Liver (tissue), 9 donors: Measurements from ENCODE around the gene CHN2. TPM values are rescaled to one million over a fixed set of nuclear protein-coding genes. Genes with fewer than 3 reads are reported as not detected.

Experiments
- DNase-seq: peaks from one replicate; pipeline ENCODE4 v3.0.0-alpha.2; 2017; ENCODE audit warnings: low spot score
- H3K27ac ChIP-seq, 2 donors: one replicate each; pipeline ENCODE4 v1.7.0; 2013; ENCODE audit warnings: inconsistent platforms in 2 of 2, low read length in 2 of 2, control low read depth in 1 of 2, low read depth in 1 of 2, mild to moderate bottlenecking in 1 of 2
- H3K27me3 ChIP-seq, 4 donors: one replicate each; pipeline versions ENCODE4 v1.6.1 to v1.7.0; 2013; ENCODE audit warnings: low read length in 3 of 4, inconsistent platforms in 1 of 4, mild to moderate bottlenecking in 1 of 4, moderate library complexity in 1 of 4; ENCODE audit not compliant: control insufficient read depth in 4 of 4, insufficient read depth in 4 of 4
- H3K36me3 ChIP-seq, 4 donors: one replicate each; pipeline versions ENCODE4 v1.6.1 to v1.7.0; 2013; ENCODE audit warnings: low read length in 3 of 4, mild to moderate bottlenecking in 3 of 4, low read depth in 1 of 4, moderate library complexity in 1 of 4; ENCODE audit not compliant: control insufficient read depth in 4 of 4, insufficient read depth in 3 of 4
- H3K4me1 ChIP-seq, 4 donors: one replicate each; pipeline versions ENCODE4 v1.6.1 to v1.7.0; 2013; ENCODE audit warnings: low read length in 3 of 4, mild to moderate bottlenecking in 3 of 4, moderate library complexity in 1 of 4; ENCODE audit not compliant: control insufficient read depth in 4 of 4, insufficient read depth in 4 of 4
- H3K4me3 ChIP-seq, 3 donors: one replicate each; pipeline versions ENCODE4 v1.6.1 to v1.7.0; 2013; ENCODE audit warnings: low read length in 3 of 3, control low read depth in 1 of 3, low read depth in 1 of 3, mild to moderate bottlenecking in 1 of 3
- H3K9ac ChIP-seq, 2 donors: one replicate each; pipeline ENCODE4 v1.7.0; 2013; ENCODE audit warnings: low read length in 2 of 2, mild to moderate bottlenecking in 2 of 2, moderate library complexity in 2 of 2, control low read depth in 1 of 2, low read depth in 1 of 2
- H3K9me3 ChIP-seq, 4 donors: one replicate each; pipeline versions ENCODE4 v1.6.1 to v1.7.0; 2013; ENCODE audit warnings: low read length in 3 of 4; ENCODE audit not compliant: control insufficient read depth in 4 of 4
- EGR1 ChIP-seq, 2 donors: IDR thresholded peaks; 2 replicates each; pipeline ENCODE4 v1.6.1; 2016 to 2018; ENCODE audit warnings: antibody characterized with exemption in 2 of 2, low read depth in 2 of 2
- FOXA1 ChIP-seq: IDR thresholded peaks from 2 replicates; pipeline ENCODE4 v1.6.1; 2016; ENCODE audit warnings: antibody characterized with exemption
- GABPA ChIP-seq, 2 donors: IDR thresholded peaks in 1 of 2; conservative IDR thresholded peaks in 1 of 2; 2 replicates each; pipeline ENCODE4 v1.6.1; 2016; ENCODE audit warnings: antibody characterized with exemption in 2 of 2, mild to moderate bottlenecking in 1 of 2, moderate library complexity in 1 of 2
- HNF4A ChIP-seq, 2 donors: conservative IDR thresholded peaks; 2 replicates each; pipeline ENCODE4 v1.6.1; 2016; ENCODE audit warnings: antibody characterized with exemption in 2 of 2, mild to moderate bottlenecking in 2 of 2
- HNF4G ChIP-seq: IDR thresholded peaks from 2 replicates; pipeline ENCODE4 v1.6.1; 2016; ENCODE audit warnings: antibody characterized with exemption
- JUND ChIP-seq, 2 donors: IDR thresholded peaks; 2 replicates each; pipeline ENCODE4 v1.6.1; 2016; ENCODE audit warnings: antibody characterized with exemption in 2 of 2
- NR2F2 ChIP-seq: IDR thresholded peaks from 2 replicates; pipeline ENCODE4 v1.6.1; 2016; ENCODE audit warnings: antibody characterized with exemption
- RAD21 ChIP-seq, 2 donors: IDR thresholded peaks; 2 replicates each; pipeline ENCODE4 v1.6.1; 2016; ENCODE audit warnings: antibody characterized with exemption in 2 of 2, mild to moderate bottlenecking in 2 of 2
- RXRA ChIP-seq, 2 donors: IDR thresholded peaks; 2 replicates each; pipeline ENCODE4 v1.6.1; 2017 to 2018; ENCODE audit warnings: antibody characterized with exemption in 2 of 2, mild to moderate bottlenecking in 1 of 2
- SP1 ChIP-seq: IDR thresholded peaks from 2 replicates; pipeline ENCODE4 v1.6.1; 2018; ENCODE audit warnings: antibody characterized with exemption, mild to moderate bottlenecking
- YY1 ChIP-seq: IDR thresholded peaks from 2 replicates; pipeline ENCODE4 v1.6.1; 2016; ENCODE audit warnings: antibody characterized with exemption, mild to moderate bottlenecking
- WGBS: extraction: QIAGEN DNeasy Blood & Tissue Kit; methylation state at CpG from one replicate; pipeline ENCODE4 v1.1.7; 2013; 5-methylcytosine and 5-hydroxymethylcytosine counted together
- polyA plus RNA-seq, 2 donors: library from polyadenylated mRNA; stranded (reverse) in 1 of 2; unstranded in 1 of 2; fragments of 200-250 nt in 1 of 2; fragments of >200 nt in 1 of 2; fragmentation: Nextera tagmentation in 1 of 2; extraction: Ambion mirVana in 1 of 2; gene quantifications; one replicate each; pipeline versions ENCODE4 v1.2.1 to v1.2.3, GENCODE V29; 2013 to 2015
- total RNA-seq, 2 donors: library from RNA; depleted of rRNA; stranded (reverse); fragments of >200 nt; gene quantifications; one replicate each; pipeline ENCODE4 v1.2.3, GENCODE V29; 2014
- TF ChIP-seq, protein P1 (sequence below): IDR thresholded peaks from 2 replicates; pipeline ENCODE4 v1.6.1; 2016; ENCODE audit warnings: antibody characterized with exemption, mild to moderate bottlenecking
- TF ChIP-seq, protein P2 (sequence below): IDR thresholded peaks from 2 replicates; pipeline ENCODE4 v1.6.1; 2016; ENCODE audit warnings: antibody characterized with exemption
- TF ChIP-seq, protein P3 (sequence below): IDR thresholded peaks from 2 replicates; pipeline ENCODE4 v1.6.1; 2016; ENCODE audit warnings: antibody characterized with exemption
- TF ChIP-seq, protein P4 (sequence below): IDR thresholded peaks from 2 replicates; pipeline ENCODE4 v1.6.1; 2016; ENCODE audit warnings: antibody characterized with exemption
- donor health status: healthy.
- donor health status: healthy.
- donor health status: healthy.
- donor health status: healthy.
- donor health status: healthy.

CHN2 gene
- total and polyA plus RNA-seq, 4 donors = 8.3 to 25.4 (median 17.8) TPM

DNA sequence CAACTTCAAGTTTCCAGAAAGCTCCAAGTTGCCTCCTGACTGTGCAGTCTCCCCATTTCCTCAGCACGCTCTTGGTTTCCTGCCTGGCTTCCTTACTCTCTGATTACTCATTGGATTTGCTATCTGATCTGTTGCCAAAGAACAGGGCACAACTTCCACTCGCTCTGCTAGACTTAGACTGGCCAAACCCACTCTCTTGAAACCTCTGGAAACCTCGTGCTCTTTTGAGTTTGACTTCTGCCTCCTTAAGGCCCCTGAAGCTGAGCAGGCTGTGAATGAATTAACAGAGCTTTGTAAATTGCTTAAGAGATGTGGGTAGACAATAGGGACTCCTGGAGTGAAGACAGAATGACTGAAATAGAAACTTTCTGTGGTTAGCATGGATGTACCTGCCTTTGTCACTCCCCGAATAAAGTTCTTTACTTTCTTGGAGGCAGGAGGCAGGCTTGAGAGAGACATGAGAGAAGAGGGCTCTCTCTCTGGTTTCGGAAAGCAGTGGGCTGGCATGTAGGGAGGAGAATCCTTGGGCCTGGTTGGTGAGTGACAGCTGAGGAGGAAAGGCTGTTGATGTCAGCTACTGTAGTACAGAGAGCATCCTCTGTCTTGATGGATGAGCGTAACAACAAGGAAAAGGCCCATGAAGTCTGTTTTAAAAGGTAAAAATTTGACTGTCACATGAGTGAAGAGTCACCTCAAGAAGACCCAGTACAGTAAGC lies 70.8 kb downstream of the CHN2 start (continued):
- TF ChIP-seq, protein P1, sequence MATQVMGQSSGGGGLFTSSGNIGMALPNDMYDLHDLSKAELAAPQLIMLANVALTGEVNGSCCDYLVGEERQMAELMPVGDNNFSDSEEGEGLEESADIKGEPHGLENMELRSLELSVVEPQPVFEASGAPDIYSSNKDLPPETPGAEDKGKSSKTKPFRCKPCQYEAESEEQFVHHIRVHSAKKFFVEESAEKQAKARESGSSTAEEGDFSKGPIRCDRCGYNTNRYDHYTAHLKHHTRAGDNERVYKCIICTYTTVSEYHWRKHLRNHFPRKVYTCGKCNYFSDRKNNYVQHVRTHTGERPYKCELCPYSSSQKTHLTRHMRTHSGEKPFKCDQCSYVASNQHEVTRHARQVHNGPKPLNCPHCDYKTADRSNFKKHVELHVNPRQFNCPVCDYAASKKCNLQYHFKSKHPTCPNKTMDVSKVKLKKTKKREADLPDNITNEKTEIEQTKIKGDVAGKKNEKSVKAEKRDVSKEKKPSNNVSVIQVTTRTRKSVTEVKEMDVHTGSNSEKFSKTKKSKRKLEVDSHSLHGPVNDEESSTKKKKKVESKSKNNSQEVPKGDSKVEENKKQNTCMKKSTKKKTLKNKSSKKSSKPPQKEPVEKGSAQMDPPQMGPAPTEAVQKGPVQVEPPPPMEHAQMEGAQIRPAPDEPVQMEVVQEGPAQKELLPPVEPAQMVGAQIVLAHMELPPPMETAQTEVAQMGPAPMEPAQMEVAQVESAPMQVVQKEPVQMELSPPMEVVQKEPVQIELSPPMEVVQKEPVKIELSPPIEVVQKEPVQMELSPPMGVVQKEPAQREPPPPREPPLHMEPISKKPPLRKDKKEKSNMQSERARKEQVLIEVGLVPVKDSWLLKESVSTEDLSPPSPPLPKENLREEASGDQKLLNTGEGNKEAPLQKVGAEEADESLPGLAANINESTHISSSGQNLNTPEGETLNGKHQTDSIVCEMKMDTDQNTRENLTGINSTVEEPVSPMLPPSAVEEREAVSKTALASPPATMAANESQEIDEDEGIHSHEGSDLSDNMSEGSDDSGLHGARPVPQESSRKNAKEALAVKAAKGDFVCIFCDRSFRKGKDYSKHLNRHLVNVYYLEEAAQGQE = no peak
- TF ChIP-seq NR2F2 (peak; percentile 22), YY1 (no peak)

DNA sequence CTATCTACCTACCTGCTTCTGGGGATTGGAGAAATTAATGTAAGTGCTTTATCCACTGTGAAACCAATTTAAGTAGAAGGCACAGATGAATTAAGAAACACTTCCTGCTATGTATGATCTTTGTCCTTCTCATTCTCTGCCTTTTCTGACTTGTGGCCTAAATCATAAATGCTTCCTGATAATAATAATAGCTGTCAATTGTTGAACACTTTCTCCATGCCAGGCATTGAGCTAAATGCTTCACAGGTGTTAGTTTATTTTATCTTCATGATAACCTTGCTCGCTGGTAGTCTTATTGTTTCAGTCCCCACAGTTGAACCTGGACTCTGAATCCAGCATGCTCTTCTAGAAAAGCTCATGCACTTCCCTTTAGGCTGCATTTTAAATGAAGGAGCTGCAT lies 75.4 kb downstream of the CHN2 start:
- Histone ChIP-seq H3K27me3 (no peaks in the 10 kb centered on the region), H3K9ac (no peak overlapping the region), H3K4me3 (no peak overlapping the region), H3K4me1 (peaks cover 10 to 50% (median 36%) of the 10 kb centered on the region in 4 donors), H3K36me3 (no peaks in the 10 kb centered on the region), H3K9me3 (no peaks in the 10 kb centered on the region), H3K27ac (peak overlapping the region in 1 of 2 donors; percentile 3)
- 64% methylated on average over 1 of the region's 1 CpG for WGBS
- no peak for DNase-seq
- TF ChIP-seq, protein P2, sequence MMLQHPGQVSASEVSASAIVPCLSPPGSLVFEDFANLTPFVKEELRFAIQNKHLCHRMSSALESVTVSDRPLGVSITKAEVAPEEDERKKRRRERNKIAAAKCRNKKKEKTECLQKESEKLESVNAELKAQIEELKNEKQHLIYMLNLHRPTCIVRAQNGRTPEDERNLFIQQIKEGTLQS = no peak
- TF ChIP-seq, protein P3, sequence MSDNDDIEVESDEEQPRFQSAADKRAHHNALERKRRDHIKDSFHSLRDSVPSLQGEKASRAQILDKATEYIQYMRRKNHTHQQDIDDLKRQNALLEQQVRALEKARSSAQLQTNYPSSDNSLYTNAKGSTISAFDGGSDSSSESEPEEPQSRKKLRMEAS = no peak
- no peak for TF ChIP-seq HNF4A (conservative IDR thresholded peaks at IDR 0.05)
- no peak for TF ChIP-seq SP1
- no peak for TF ChIP-seq GABPA (IDR thresholded peaks at IDR 0.05 in 1 of 2, conservative IDR thresholded peaks at IDR 0.05 in 1 of 2)
- TF ChIP-seq HNF4G = no peak
- TF ChIP-seq EGR1 (IDR thresholded peaks at IDR 0.05; ENCODE audit: low read depth in 2 of 2) = no peak
- no peak for TF ChIP-seq YY1

DNA sequence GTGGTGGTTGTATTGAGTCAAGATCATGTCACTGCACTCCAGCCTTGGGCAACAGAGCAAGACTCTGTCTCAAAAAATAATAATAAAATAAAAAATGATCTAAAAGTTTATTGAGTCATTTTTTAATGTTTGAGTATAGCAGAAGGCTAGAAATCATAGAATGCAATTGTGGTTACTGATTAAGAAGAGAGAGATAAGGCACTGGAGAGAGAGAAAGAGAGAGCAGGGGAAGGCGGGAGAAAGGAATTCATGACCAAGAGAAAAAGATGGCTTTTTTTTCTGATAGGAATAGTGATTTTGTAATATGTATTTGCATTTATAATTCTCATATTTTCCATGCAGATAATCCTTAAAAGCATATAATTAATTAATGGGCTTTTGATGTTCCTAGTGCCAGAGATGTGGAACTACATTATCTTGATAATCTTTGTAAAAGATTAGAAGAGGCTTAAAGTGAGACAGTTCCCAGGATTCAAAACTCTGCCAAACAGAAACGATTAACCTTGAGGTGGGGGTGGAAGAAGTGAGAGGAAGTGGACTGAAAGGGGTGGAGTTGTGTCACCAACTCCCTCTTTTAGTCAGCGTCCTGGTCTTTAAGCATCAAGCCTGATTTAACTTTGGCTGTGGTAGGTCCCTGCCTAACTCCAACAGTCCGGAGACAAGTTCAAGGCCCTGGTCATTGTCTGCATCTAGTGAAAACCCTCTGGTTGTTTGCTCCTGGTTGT lies 76.2 kb downstream of the CHN2 start:
- Histone ChIP-seq H3K36me3 (no peaks in the 10 kb centered on the region), H3K27ac (peak overlapping the region; percentile 56 to 68), H3K4me1 (peaks cover 6 to 47% (median 39%) of the 10 kb centered on the region in 4 donors), H3K4me3 (peak overlapping the region in 1 of 3 donors; percentile 5), H3K9me3 (no peaks in the 10 kb centered on the region), H3K9ac (no peak overlapping the region), H3K27me3 (no peaks in the 10 kb centered on the region)
- WGBS = 13% methylated on average over 4 of the region's 4 CpGs
- DNase-seq = no peak
- TF ChIP-seq FOXA1 (peak; percentile 51), JUND (IDR thresholded peaks at IDR 0.05) (peak in 1 of 2 donors; percentile 24), HNF4A (conservative IDR thresholded peaks at IDR 0.05) (peak; percentile 77 to 80), RXRA (IDR thresholded peaks at IDR 0.05) (peak; percentile 67 to 80), GABPA (IDR thresholded peaks at IDR 0.05 in 1 of 2, conservative IDR thresholded peaks at IDR 0.05 in 1 of 2) (no peak), RAD21 (IDR thresholded peaks at IDR 0.05) (peak in 1 of 2 donors; percentile 50), YY1 (peak; percentile 56), SP1 (peak; percentile 55)
- TF ChIP-seq, protein P1 = no peak
- TF ChIP-seq, protein P4, sequence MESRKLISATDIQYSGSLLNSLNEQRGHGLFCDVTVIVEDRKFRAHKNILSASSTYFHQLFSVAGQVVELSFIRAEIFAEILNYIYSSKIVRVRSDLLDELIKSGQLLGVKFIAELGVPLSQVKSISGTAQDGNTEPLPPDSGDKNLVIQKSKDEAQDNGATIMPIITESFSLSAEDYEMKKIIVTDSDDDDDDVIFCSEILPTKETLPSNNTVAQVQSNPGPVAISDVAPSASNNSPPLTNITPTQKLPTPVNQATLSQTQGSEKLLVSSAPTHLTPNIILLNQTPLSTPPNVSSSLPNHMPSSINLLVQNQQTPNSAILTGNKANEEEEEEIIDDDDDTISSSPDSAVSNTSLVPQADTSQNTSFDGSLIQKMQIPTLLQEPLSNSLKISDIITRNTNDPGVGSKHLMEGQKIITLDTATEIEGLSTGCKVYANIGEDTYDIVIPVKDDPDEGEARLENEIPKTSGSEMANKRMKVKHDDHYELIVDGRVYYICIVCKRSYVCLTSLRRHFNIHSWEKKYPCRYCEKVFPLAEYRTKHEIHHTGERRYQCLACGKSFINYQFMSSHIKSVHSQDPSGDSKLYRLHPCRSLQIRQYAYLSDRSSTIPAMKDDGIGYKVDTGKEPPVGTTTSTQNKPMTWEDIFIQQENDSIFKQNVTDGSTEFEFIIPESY = peak; percentile 29
- TF ChIP-seq, protein P3 = peak; percentile 14
